Epithelial cell of proximal tubule (primary cell): ENCODE data around the gene SYK. TPM values are rescaled to one million over a fixed set of nuclear protein-coding genes. Genes with fewer than 3 reads are reported as not detected.

Experiments
- DNase-seq: peaks from one replicate; pipeline ENCODE4 v3.0.0-alpha.2; 2011; ENCODE audit warnings: low read depth
- H3K4me3 ChIP-seq: 2 replicates; pipeline ENCODE4 v1.5.1; 2011; ENCODE audit warnings: low read depth, mild to moderate bottlenecking, low read length
- total RNA-seq: library from RNA; depleted of rRNA; stranded (reverse); fragments of >200 nt; gene quantifications from 2 replicates; pipeline ENCODE4 v1.2.3, GENCODE V29; 2015
- TF ChIP-seq, protein P1 (sequence below): conservative IDR thresholded peaks from 2 replicates; pipeline ENCODE4 v1.5.1; 2012; ENCODE audit warnings: low read depth, mild to moderate bottlenecking, low read length

Gene SYK
- total RNA-seq, 1 donor from 2014 or later, result 16.9 TPM

DNA sequence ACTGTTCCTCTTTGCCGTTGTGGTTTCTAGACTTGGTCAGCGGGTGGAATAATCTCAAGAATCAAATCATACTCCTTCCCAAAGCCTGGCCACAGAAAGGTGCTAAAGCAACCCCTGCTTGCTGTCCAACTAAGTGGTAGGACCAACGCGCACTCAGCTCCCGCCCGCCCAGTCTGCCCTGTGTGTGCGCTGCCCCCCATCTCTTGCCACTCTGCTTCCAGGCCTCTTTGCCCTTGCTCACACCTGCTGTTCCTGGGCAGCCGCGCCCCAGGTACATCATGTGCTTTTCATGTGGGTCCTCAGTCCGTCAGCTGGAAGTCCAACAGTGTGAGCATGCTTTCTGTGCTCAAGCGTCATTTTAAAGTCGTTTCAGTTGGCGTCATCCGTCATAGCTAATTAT is 65.5 kb downstream of the SYK start:
- no peak overlapping the region for H3K4me3 ChIP-seq
- DNase-seq, result no peak
- TF ChIP-seq, protein P1, sequence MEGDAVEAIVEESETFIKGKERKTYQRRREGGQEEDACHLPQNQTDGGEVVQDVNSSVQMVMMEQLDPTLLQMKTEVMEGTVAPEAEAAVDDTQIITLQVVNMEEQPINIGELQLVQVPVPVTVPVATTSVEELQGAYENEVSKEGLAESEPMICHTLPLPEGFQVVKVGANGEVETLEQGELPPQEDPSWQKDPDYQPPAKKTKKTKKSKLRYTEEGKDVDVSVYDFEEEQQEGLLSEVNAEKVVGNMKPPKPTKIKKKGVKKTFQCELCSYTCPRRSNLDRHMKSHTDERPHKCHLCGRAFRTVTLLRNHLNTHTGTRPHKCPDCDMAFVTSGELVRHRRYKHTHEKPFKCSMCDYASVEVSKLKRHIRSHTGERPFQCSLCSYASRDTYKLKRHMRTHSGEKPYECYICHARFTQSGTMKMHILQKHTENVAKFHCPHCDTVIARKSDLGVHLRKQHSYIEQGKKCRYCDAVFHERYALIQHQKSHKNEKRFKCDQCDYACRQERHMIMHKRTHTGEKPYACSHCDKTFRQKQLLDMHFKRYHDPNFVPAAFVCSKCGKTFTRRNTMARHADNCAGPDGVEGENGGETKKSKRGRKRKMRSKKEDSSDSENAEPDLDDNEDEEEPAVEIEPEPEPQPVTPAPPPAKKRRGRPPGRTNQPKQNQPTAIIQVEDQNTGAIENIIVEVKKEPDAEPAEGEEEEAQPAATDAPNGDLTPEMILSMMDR, result no peak

DNA sequence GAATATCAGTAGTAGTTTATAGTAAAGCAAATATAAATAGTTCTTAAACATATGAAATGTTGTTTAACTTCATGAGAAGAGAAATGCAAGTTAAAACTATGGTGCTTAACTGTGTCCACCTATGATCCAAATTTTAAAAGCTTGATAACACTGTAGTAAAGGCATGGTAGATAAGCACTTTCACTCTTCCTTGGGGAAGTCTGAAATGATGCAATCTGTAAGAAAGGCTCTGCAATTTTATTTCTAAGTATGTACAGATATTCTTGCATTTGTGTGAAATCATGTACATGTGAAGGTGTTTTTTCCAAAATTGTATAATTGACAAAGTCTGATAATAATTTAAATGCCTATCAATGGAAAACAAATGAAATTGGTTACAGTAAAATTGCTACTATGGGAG is 66.9 kb downstream of the SYK start:
- DNase-seq, result no peak
- TF ChIP-seq, protein P1, result no peak
- H3K4me3 ChIP-seq, result no peak overlapping the region

DNA sequence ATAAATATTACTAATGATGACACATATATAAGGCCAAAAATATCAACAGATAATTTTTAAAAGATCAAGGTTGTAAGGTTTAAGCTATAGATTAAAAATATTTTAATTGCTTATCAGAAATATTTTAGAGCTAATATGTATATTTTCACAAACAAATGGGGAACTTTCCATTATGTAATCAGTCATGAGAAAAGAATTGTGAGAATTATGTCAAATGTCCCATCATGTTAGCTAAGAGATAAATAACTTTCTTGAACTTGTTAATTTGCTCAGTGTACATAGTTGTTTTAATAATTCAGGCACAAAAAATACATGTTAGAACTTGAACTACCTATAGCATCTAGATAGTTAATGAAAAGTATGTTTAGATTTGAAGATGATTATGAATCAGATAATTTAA is 67.7 kb downstream of the SYK start:
- TF ChIP-seq, protein P1, result no peak
- no peak overlapping the region for H3K4me3 ChIP-seq
- no peak for DNase-seq

DNA sequence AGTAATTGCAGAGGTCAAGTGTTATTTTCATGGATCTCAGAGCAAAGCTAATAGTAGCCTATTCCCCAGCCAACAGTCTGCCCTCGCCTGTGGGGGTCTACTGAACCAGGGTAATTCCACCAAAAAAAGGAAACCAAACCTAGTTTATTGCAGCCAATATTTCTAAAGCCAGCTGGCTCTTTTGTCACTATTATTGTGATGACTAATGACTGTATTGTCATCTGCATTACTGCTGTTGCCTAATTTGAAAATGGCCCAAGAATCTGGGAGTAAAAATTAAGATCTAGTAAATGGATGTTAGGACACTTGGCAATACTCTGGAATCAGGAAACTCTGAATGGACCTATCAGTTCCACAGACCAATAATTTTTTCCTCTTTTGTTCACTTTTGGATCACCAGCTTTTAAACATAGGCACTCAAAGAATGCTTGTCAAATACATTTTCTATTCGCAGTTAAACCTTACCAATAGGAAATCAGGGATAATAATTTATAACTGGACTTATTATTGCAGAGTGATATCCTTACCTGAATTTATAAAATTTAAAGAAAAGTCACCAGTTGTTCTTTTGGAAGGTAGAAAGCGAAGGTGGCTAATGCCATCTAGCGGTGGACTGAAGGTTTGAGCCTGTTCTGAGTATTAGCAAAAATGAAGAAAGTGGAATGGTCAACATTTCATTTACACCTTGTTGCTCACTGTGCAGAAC is 69.2 kb downstream of the SYK start:
- no peak overlapping the region for H3K4me3 ChIP-seq
- TF ChIP-seq, protein P1, result peak; percentile 96
- DNase-seq, result peak; percentile 4

DNA sequence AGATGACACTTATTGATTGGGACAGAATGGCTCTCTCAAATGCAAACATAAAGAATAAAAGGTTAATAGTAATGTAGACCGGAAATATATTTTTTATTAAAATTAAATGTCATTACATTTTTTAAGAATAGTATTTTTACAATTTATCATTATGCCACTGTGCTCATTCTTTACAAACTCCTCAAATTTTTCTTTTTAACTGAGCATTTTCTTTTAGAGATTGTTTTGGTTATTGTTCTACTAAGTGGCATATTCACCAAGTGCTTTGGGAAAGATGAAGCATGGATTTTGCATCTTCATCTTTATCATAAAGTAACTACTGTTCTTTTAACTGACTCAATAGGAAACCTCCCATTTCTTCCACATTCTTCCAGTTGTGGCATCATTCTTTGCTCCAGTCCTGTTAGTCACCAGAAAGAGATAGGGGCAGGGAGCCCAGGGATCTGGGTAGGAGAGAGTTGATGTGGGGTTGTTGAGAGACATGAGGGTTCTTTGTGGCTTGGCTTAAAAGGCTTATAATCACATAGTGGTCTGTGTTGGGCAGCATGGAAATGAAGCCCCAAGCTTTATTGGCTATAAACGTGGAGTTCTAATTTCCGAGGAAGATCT is 69.8 kb downstream of the SYK start:
- TF ChIP-seq, protein P1, result no peak
- H3K4me3 ChIP-seq, result no peak overlapping the region
- DNase-seq, result no peak

DNA sequence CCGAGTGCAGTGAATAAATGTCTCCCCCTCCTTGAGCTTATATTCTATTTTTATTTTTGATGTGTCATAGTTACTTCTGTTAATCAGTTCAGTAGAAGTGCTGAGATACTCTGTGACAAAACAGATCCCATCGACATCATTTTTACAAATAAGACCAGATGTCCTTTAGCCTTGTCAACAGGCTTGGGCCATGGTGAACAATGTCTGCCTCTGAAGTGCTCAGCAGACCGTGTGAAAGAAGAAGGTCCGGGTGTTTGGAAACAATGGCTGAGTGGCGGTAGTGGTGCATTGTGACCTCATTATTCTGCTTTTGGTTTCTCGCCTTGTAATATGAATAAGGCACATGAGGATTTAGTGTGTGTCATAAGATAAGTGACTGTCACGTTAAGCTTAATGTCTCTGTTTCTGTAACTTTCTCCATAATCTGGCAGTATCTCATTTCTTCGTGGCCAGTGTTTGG is 71.2 kb downstream of the SYK start:
- DNase-seq, result no peak
- TF ChIP-seq, protein P1, result no peak
- H3K4me3 ChIP-seq, result no peak overlapping the region

DNA sequence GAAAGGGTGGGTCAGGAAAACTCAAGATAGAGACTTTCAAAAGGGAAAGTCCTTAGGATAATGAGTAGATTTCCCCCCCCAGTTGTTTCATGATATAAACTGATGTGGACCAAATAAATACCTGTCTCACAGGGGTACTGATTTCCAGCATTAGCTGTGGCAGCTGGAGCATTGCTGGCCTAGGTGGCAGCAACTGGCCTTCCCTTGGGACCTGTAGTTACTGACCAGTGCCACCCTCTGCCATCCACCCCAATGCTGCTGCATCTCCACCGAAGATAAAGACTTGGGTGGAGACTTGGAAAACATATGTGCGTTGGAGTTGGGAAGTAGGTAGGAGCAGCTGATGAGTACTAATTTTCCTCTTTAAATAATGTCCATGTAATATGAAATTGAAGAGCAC is 71.8 kb downstream of the SYK start:
- TF ChIP-seq, protein P1, result no peak
- no peak for DNase-seq
- no peak overlapping the region for H3K4me3 ChIP-seq
